ENCODE results near the gene DCBLD1. TPM values are rescaled to one million over a fixed set of nuclear protein-coding genes. Genes with fewer than 3 reads are reported as not detected.

DCBLD1 gene
- total and polyA plus RNA-seq, 2 donors (not counting 3 experiments of a cell fraction or from before 2014, with no cell fraction given): 30.2 to 44.3 TPM

DNA sequence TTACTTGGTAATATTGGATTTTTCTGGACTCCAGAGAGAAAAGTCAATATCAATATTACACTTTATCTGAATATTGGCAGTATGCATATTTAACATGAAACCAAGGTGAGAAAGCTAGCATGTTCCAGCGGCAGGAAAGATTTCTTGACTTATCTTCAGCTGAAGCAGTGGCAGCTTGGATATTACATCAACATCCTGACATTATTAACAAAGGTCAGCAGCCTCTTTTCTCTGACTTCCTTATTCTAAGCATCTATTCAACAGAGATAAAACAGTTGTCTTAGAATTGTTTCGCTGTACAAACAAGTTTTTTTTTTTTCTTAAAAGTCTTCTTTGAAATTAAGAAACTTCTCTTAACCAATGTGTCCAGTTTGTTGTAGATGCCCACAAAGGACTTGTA, 11.8 kb downstream of the DCBLD1 start:
- H3K27me3 ChIP-seq (ENCODE audit: control insufficient read depth in 2 of 2, insufficient read depth in 2 of 2, low read length in 2 of 2): no peaks in the 10 kb centered on the region
- peaks cover 87% of the 10 kb centered on the region for H3K4me1 ChIP-seq (ENCODE audit: control insufficient read depth, extremely low read depth, insufficient read depth, low read length)
- H3K36me3 ChIP-seq (ENCODE audit: control insufficient read depth in 2 of 2, extremely low read depth in 1 of 2, insufficient read depth in 2 of 2, low read length in 2 of 2): no peaks in the 10 kb centered on the region
- BruUV-seq (replicated peaks): no TSS peak
- peak overlapping the region; percentile 99 for H3K27ac ChIP-seq (ENCODE audit: insufficient read depth, low read depth, low read length)
- H3K4me3 ChIP-seq (replicated peaks in 1 of 3; ENCODE audit: insufficient read depth in 1 of 3, low read depth in 1 of 3, low read length in 3 of 3): peak overlapping the region in 1 of 3 experiments; percentile 53
- H4K20me1 ChIP-seq (replicated peaks; ENCODE audit: control insufficient read depth, extremely low read depth, insufficient read depth, low read length): no peaks in the 10 kb centered on the region
- peak overlapping the region; percentile 83 for H3K9ac ChIP-seq (replicated peaks; ENCODE audit: extremely low read depth, insufficient read depth, low read length)
- ChIA-PET CTCF (interaction anchor here (1.1 to 1.7 kb wide), 3 partner anchors 10 to 45 kb away, joined by 5 to 9 read pairs (median 6); no protein-coding TSS in a partner anchor), POLR2A (interaction anchor here (0.9 to 1.2 kb wide), 2 partner anchors 11 to 55 kb away, joined by 3 to 6 read pairs; partner anchors contain the start of gene DCBLD1)
- H3K4me2 ChIP-seq (ENCODE audit: insufficient read depth, low read length): peak overlapping the region; percentile 74
- peaks cover 70% of the 10 kb centered on the region for H3K79me2 ChIP-seq (ENCODE audit: control insufficient read depth, insufficient read depth, low read length)
- H2AFZ ChIP-seq (ENCODE audit: low read depth, low read length): no peak overlapping the region
- FAIRE-seq (peak; percentile 70), DNase-seq (ENCODE audit: low read depth, low spot score) (peak; percentile 85)
- H3K9me1 ChIP-seq (replicated peaks; ENCODE audit: control insufficient read depth, extremely low read depth, insufficient read depth, low read length): no peaks in the 10 kb centered on the region
- intact Hi-C loops (cut with micrococcal nuclease): loop anchor here (10.0 kb wide), 2 partner anchors 1211 to 1401 kb away; partner anchors contain the start of gene ASF1A
- no peaks in the 10 kb centered on the region for H3K9me3 ChIP-seq (replicated peaks; ENCODE audit: control insufficient read depth, insufficient read depth, low read length)
- dilution Hi-C loops (cut with MboI; ENCODE audit: extremely low pct_ligation_motif_present, low sequenced_read_pairs): no loop called here
- TF ChIP-seq GATA2 (IDR thresholded peaks at IDR 0.05; ENCODE audit: insufficient read depth, insufficient read length, low read depth, low read length): peak; percentile 89
- TF ChIP-seq EZH2 (IDR thresholded peaks at IDR 0.05; ENCODE audit: borderline replicate concordance, low read depth, low read length, severe bottlenecking): no peak
- no peak for TF ChIP-seq MYC (IDR thresholded peaks at IDR 0.05; ENCODE audit: low read depth, low read length)
- TF ChIP-seq POLR2A (IDR thresholded peaks at IDR 0.05; ENCODE audit: low read depth, low read length): no peak
- TF ChIP-seq JUN (IDR thresholded peaks at IDR 0.05; ENCODE audit: borderline replicate concordance, insufficient read depth, insufficient read length, low read depth): peak; percentile 43
- TF ChIP-seq, protein P1, sequence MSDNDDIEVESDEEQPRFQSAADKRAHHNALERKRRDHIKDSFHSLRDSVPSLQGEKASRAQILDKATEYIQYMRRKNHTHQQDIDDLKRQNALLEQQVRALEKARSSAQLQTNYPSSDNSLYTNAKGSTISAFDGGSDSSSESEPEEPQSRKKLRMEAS (IDR thresholded peaks at IDR 0.05; ENCODE audit: insufficient read depth, insufficient read length): no peak
- TF ChIP-seq, protein P2, sequence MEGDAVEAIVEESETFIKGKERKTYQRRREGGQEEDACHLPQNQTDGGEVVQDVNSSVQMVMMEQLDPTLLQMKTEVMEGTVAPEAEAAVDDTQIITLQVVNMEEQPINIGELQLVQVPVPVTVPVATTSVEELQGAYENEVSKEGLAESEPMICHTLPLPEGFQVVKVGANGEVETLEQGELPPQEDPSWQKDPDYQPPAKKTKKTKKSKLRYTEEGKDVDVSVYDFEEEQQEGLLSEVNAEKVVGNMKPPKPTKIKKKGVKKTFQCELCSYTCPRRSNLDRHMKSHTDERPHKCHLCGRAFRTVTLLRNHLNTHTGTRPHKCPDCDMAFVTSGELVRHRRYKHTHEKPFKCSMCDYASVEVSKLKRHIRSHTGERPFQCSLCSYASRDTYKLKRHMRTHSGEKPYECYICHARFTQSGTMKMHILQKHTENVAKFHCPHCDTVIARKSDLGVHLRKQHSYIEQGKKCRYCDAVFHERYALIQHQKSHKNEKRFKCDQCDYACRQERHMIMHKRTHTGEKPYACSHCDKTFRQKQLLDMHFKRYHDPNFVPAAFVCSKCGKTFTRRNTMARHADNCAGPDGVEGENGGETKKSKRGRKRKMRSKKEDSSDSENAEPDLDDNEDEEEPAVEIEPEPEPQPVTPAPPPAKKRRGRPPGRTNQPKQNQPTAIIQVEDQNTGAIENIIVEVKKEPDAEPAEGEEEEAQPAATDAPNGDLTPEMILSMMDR (IDR thresholded peaks at IDR 0.05; ENCODE audit: extremely low read depth in 1 of 2, insufficient read depth in 1 of 2, low read depth in 1 of 2, low read length in 2 of 2): no peak
- TF ChIP-seq FOS (IDR thresholded peaks at IDR 0.05; ENCODE audit: borderline replicate concordance, insufficient read depth, low read length): peak; percentile 34
- peak; percentile 54 for TF ChIP-seq POLR2AphosphoS5 (IDR thresholded peaks at IDR 0.05; ENCODE audit: insufficient read depth, low read depth, low read length)

Data from endothelial cell of umbilical vein (primary cell).